Eye (tissue), 1 donor: ENCODE results near the gene HDAC4.
"Not testable (repeated sequence)": the region's sequence is repeated elsewhere in the genome, so short reads cannot be mapped to it uniquely, and the experiment has no call there.

Source experiments
- DNase-seq: peaks from one replicate; pipeline ENCODE4 v3.0.0-alpha.2; 2015

HDAC4 gene

DNA sequence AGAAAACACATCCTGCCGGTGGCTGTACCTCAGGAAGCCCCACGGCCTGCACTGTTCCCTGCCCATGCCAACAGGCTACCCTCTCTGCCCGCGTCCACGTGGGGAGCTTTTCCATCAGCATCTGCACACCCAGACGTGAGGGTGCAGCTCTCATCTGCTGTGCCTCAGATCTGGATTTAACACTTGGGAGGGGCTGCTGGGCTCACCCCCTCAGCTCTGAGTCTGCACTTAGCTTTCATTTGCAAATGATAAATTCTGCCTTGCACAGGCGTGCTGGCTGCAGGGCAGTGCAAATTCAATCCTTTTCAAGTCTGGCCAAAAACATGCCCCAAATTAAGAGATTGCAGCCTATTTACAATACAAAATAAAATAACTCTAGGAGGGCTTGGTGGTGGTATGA, 307.3 kb downstream of the HDAC4 start:
- no peak for DNase-seq

DNA sequence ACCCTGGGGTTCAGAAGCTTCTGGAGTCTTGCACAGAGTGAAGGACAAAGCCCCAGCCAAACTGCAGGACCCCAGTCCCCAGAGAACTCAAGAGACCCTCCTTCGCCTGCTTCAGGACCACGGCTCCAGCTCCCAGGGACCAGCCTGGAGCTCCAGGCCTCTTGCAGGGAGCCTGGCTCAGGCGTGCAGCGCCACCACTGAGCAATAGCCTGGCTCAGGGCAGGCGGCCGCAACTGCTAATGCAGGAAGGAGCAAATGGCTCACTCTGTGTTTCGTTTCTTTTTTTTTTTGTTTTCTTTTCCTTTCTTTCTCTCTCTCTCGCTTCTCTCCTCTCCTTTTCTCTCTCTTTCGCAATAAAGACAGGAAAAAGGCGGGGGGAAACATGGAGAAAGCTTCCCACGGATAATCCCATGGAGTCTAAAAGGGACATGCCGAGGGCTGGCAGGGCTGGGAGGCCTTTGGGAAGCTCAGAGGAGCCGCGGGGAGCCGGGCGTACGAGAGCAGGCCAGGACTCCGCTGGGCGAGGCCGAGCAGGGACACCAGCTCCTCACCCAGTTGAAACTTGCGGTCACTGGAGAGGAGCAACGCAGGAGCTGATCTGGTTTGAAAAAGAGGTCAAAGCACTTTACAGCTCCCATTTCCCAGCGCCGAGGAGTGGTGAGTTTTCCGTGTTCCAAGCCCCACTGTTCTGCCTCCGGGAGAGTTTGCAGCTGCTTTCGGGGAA, 308.1 kb downstream of the HDAC4 start:
- no peak for DNase-seq

DNA sequence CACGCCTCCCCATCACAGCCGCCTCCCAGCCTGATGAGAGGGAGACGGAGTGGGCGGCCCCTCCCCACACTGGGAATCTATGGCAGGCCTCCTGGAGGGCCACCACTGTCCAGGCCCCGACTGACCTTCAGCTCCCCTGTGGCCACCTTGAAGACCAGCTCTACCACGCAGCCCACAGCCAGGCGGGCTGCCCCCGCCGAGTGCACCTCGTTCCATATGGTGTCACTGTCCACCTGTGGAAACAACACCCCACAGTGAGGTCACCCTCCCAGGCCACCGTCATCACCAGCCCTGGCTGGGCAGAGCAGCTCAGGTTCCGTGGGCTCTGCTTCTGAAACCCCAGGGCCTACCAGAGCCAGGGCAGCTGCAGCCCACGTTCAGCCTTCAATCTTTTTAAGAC, 310.9 kb downstream of the HDAC4 start:
- no peak for DNase-seq

DNA sequence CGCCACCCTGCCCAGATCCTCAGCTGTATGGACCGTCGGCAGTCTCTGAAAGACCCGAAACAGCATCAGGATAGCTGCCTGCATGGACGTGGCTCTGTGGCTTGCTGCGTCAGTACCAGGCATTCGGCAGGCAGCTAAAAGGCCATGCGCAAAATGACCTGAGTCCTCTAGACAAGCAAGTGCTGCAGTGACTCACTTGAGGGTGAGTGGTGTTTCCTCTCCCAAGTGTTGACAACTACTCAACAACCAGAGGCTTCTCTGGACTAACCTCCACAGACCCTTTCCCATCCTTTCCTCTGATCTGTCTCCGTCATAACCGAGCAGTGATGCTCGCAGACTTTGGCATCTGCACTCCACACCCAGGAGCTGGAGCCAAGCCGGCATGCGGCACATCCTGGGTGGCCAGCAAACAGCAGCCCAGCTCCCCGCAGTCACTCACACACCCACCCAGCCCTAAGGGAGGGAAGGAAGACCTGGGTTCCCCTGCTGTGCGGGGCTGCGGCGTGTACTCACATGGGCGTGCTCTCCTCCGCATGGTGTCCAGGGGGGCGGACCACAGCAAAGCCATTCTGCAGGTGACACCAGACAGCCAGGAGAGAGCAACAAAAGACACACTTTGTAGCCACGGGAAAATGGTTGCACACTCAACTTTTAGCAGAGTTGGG, 313.6 kb downstream of the HDAC4 start:
- no peak for DNase-seq

DNA sequence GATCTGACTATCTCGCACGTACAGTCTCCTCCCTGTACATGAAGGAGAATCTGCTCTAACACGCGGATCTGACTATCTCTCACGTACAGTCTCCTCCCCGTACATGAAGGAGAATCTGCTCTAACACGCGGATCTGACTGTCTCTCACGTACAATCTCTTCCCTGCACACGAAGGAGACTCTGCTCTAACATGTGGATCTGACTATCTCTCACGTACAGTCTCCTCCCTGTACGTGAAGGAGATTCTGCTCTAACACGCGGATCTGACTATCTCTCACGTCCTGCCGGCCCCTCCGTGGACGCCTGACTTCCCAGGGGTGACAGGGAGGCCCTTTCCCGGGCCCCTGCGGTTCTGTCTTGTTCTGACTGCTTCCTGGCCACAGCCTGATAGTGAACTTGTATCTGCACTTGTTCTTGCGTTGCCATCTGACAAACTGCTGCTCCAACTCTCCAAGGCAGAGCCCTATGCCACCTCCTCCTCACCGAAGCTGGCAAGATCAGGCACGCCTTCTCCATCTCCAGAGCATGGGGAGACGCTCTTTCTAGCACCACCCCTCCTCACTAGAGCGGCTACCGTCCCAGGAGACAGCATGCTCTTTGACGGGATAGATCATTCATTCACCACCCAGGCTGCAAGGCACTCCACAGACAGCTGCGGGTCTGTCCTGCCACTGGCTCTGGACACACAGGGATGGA, 314.3 kb downstream of the HDAC4 start:
- DNase-seq, result no peak

DNA sequence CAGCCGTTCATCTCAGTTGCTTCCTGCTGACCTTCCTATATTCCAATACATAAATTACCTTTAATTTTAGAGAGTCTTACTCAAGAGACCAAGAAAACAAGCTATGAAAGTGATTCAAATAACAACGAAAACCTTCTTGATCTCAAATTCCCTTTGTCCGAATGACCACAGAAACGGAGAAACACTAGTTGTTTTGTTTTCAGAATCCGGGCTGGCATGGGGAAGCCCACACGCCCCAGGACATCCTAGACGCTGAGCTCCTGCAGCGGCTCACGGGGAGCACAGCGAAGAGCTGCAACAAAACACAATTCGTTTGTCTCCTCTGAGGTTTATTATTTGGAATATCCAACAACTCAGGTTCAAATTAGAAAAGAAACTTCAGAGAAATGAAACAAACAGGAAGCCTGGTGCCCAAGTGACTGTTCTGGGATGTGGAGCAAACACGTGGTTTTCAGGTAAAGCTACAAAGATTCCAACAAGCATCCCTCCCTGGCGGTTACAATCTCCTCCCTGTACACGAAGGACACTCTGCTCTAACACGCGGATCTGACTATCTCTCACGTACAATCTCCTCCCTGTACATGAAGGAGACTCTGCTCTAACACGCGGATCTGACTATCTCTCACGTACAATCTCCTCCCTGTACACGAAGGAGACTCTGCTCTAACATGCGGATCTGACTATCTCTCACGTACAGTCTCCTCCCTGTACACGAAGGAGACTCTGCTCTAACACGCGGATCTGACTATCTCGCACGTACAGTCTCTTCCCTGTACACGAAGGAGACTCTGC, 315.4 kb downstream of the HDAC4 start:
- no peak for DNase-seq

DNA sequence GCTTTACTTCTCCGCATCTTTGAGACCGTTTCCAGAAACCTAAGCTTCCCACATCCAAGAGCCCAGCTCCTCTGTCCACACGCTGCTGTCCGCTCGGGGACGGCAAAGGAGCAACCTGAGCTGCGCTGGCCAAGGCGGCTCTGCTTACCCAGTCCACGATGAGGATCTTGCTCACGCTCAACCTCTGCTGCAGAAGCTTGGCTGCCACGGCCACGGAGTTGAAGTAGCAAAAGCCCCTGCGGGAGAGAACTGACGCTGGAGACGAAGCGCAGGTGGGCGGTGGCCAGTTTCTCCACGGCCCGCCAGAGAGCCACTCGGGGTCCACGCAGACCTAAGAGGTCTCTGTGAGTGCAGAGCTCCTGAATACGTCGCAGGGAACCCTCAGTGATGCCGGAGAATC, 316.8 kb downstream of the HDAC4 start:
- no peak for DNase-seq

DNA sequence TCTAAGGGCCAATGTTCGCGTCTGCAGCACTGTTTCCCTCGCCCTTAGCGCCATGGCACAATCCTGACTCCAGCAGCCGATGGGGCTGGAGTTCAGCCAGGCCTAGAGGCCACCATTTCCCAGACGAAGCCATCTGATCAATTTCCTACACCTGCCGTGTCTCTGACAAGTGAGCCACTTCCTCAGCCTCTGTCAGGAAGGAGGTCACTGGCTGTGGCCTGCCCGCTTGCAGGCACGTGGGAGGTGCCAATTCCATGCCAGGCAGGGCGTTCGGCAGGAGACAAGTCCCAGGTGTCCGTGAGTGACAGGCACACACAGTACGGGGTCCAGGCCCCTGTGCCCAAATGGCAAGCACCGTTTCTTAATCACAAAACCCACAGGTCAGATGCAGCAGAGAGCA, 318.4 kb downstream of the HDAC4 start:
- no peak for DNase-seq

DNA sequence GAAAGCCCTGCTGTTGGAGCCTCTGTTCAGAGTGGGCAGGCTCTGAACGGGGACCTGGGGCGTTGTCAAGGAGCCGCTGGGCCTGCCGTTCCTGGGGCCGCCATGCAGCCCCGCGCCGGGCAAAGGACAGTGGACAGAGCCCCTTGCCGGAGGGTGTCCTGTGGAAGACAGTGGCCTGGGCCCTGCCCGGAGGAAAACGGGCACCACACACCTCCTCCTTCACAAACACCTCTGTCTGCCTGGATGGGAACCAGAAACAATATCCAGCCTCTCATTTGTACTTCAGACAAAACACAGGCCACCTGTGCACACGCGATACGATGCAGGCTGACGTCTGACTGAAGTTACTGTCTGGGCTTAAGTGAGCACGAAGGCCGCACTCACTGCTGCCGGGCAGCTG, 319.2 kb downstream of the HDAC4 start:
- no peak for DNase-seq

DNA sequence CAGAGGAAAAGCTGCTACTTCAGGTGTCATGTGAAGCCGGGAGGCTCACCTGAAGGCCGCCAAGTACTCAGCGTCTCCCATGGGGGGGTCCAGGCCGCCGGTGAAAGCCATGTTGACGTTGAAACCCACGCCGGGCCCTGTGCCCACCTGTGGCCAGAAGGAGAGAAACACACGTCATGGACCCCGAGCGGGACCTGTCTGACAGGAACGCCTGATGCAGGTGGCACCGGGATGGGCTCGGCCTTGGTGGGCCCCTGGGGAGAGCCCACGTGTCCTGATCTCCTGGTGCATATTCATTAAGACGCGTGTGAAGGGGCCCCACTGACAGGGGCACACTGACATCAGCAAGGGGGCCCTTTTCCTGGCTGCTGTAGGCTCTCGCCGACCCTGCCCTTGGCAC, 319.8 kb downstream of the HDAC4 start:
- no peak for DNase-seq

DNA sequence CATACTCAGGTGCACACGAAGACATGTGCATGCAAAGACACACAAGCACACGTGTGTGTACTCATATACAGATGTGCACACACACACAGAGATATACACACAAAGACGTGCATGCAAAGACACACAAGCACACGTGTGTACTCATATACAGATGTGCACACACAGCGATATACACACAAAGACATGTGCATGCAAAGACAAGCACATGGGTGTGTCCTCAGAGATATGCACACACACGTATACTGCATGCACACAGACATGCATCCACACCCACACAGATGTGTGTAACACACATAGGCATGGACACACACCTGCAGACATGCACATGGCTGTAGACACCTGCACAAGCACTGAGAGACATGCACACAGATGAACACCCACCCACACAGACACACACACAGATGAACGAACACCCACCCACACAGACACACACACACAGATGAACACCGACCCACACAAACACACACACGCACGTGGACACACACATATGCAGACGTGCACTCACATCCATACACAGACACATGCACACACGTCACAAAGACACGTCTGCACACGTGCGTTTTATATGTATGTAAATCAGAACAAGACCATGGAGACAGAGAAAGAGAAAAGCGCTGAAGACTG, 321.0 kb downstream of the HDAC4 start:
- DNase-seq, result no peak

DNA sequence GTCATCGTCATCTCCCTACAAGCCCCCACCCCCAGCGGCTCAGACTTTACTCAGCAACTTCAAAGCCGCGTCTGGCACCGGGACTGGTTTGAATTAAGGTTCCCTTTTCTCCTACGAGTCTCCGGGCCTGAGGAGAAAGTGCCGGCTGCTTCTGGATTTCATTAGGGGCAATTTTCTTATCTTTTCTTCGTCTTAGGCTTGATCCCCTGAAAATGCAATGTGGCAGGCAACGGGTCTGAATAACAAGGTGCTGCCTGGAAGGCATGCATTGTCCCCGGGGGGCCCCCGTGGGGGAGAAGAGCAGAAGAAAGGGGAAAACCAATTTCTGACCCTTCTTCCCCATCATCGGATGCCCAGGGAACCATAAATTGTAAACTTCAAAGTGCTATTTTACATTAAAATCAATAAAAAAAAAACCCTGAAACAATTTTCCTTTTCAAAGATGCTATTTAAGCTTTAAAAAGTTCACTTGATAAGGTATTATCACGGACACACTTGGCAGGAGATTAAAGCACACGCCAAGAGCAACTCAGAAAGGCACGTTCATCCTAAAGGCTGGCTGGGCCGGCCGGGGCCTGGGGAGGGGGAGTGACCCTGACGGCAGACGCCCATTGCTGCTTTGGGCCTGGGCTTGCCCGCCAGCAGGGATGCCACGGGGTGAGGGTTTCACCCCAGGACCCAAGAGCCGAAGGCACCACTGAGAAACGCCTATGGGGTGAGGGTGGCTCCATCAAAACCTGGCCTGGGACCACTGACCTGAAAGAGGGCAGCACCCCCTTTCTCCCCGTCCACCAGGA, 322.5 kb downstream of the HDAC4 start:
- DNase-seq, result peak; percentile 46

DNA sequence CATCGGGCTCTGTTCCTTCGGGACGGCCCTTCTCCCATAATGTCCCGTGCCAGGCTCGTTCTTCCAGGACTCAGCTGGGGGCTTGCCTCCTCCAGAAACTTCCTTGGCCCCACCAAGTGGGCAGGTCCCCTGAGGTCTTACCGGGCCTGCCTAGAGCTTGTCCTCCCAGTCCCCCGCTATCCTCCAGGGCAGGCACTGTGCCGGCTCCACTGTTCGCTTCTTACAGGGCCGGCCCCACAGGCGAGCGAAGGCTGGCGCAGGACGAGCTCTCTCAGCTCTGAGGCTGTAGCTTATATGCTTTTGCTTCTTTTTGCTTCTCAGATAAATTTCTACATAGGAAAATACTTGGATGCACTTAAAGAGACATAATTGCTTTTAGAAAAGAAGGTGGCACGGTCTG, 323.6 kb downstream of the HDAC4 start:
- DNase-seq, result no peak

DNA sequence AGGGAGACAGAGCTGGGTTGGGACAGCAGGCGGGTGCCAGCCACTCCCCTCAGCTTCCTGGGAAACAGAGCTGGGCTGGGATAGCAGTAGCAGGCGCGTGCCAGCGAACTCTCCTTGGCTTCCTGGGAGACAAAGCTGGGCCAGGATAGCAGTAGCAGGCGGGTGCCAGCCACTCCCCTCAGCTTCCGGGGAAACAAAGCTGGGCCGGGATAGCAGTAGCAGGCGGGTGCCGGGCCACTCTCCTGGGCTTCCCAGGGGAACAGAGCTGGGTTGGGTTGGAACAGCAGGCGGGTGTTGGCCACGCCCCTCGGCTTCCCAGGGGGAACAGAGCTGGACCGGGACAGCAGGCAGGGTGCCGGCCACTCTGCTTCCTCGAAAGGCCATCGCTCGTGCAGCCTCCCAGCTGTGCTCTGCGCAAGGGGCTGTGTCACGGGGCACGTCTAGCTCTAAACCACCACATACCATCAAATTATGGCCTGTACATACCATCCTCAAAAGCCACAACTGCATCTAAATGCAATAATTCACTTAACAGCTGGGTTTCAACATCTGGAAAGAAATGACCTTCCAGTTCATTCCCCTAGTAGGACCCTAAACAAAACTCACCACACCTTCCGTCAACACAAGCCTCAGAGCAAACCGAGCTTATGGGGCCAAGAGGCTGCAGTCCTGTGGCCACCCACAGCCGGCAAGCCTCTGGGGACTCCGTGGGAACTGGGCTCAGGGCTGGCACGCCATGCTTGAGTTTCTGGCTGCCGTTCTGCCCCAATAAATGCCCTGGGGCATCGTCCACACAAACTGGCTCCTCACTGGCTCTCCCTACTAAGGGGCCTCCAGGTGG, 324.7 kb downstream of the HDAC4 start:
- no peak for DNase-seq

DNA sequence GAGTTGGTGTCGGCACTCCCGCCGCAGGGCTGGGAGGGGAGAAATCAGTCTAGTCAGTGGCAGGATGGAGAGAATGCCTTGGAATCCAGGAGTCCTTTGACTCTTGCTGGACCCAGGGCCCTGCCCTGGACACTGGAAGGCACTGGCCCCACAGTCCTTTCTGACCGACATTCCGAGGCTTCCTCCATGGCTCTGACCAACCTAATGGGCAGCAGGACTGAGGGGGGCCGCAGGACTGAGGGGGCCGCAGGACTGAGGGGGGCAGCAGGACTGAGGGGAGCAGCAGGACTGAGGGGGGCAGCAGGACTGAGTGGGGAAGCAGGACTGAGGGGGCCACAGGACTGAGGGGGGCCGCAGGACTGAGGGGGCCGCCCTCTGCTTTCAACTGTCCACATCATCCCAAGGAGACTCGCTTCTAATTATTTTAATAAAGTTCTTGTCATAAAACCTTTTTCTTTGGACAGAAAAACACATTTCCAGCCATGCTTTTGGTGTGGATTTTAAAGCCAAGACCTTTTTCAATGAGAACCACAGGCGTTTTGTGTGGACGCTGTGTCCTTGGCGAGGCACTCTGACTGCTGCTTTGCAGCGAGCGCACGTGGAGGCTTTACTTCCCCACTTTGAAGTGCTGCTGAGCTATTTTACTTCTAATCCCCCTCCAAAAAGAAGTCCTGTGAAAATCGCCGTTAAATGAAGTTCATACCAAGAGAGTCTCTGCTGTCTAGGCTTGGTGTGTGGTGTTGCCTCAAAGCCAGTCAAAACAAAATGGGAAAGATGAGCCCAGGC, 326.9 kb downstream of the HDAC4 start:
- no peak for DNase-seq

DNA sequence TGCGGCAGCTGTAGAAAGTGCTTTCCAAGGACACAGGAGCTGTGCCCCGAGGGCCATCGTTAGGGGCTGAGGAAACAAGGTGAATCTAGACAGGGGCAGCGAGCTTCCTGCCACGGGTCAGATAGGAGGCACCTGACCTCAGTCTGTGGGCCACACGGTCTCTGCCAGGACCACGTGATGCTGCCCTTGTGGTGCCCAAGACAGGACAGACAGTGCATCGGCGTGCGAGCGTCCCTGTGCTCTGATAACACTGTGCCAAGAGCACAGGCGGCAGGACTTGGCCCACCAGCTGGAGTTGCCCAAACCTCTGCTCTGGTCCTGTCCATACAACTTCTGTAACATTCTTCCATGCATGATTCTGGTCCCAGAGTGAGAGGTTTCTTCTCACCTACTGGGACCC, 327.6 kb downstream of the HDAC4 start:
- DNase-seq, result no peak

DNA sequence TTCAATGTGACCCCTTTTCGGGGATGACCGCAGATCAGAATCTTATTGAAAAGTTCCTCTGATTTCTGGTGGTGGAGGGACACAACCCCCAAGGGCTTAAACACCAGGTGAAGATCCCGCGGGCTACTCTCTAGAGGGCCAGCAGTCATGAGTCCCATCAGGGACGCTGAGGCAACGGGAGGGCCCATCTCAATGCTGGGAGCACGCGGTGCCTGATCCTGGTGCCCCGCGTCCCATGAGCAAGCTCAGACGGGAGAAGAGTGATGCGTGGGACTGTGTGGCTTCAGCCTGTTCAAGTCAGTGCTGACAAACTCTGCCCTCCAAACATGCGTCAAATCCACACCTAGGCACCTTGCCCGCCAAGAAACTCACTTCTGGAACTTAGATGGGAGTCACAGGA, 328.0 kb downstream of the HDAC4 start:
- DNase-seq, result no peak

DNA sequence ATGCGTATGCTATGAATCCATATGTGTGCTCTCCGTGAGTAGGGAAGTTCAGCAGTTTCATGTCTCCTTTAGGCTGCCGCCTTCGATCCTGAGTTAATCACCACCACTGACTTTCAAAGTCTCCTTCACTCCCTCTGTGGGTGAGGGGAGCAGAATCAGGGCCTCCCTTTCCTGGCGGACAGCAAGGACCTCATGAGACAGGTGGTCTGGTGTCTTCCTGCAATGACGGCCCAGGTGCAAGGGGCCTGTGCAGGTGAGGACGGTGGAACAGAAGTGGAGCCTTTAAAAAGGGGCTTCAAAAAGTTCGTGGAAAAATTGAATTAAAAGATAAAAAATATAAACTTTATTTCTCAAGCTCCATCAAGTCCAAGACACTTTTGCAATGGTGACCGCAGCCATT, 330.4 kb downstream of the HDAC4 start:
- no peak for DNase-seq

DNA sequence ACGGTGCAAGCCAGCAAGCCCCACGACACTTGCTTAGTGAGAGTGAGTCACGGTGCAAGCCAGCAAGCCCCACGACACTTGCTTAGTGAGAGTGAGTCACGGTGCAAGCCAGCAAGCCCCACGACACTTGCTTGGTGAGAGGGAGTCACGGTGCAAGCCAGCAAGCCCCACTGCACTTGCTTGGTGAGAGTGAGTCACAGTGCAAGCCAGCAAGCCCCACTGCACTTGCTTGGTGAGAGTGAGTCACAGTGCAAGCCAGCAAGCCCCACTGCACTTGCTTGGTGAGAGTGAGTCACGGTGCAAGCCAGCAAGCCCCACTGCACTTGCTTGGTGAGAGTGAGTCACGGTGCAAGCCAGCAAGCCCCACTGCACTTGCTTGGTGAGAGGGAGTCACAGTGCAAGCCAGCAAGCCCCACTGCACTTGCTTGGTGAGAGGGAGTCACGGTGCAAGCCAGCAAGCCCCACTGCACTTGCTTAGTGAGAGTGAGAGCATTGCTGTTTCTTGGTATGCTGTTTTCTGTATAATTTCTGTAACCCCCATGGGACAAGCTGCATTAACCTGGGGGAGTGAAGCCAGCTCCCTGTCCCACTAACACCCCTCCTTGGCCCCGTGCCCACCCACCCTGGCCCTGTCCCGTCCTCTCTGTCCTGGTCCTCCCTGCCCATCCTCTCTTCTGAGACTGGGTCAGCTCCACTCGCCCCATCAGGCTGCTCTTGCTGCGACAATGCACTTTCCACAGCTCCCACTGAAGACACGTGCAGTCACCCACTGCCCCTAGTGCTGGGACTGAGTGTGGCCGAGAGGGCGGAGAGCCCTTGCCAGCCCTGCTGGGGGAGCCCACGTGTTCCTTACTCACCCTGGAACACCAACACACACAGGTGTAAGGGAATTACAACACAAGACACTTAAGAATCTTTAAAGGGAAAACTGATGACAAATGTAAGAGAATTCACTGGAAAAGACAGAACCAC, 331.2 kb downstream of the HDAC4 start:
- not testable (repeated sequence) for DNase-seq
